Uterus (tissue), 2 donors: Measurements from ENCODE around the gene HMG20B.

ENCODE experiments used
- POLR2A ChIP-seq, 2 donors: fragments of 450-650 bp; IDR thresholded peaks; one replicate each; pipeline ENCODE4 v1.6.1; 2016; ENCODE audit warnings: antibody characterized with exemption in 2 of 2, mild to moderate bottlenecking in 1 of 2, moderate library complexity in 1 of 2
- TF ChIP-seq, protein P1 (sequence below), 4 experiments: fragments of 200-600 bp in 2 of 4; fragments of 450-650 bp in 2 of 4; sonication (generic) in 2 of 4; IDR thresholded peaks; one replicate each; pipeline ENCODE4 v1.5.1; 2016 to 2019; ENCODE audit warnings: antibody characterized with exemption in 4 of 4, mild to moderate bottlenecking in 2 of 4, moderate library complexity in 1 of 4

DNA sequence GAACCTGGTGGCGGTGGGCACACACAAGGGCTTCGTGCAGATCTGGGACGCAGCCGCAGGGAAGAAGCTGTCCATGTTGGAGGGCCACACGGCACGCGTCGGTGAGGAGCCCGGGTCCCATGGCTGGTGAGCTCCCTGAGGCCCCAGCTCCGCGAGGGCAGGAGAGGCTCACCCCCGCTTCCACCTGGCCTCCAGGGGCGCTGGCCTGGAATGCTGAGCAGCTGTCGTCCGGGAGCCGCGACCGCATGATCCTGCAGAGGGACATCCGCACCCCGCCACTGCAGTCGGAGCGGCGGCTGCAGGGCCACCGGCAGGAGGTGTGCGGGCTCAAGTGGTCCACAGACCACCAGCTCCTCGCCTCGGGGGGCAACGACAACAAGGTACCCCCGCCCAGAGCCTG is 41.0 kb upstream of the HMG20B start:
- TF ChIP-seq, protein P1, sequence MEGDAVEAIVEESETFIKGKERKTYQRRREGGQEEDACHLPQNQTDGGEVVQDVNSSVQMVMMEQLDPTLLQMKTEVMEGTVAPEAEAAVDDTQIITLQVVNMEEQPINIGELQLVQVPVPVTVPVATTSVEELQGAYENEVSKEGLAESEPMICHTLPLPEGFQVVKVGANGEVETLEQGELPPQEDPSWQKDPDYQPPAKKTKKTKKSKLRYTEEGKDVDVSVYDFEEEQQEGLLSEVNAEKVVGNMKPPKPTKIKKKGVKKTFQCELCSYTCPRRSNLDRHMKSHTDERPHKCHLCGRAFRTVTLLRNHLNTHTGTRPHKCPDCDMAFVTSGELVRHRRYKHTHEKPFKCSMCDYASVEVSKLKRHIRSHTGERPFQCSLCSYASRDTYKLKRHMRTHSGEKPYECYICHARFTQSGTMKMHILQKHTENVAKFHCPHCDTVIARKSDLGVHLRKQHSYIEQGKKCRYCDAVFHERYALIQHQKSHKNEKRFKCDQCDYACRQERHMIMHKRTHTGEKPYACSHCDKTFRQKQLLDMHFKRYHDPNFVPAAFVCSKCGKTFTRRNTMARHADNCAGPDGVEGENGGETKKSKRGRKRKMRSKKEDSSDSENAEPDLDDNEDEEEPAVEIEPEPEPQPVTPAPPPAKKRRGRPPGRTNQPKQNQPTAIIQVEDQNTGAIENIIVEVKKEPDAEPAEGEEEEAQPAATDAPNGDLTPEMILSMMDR (IDR thresholded peaks at IDR 0.05), result no peak
- TF ChIP-seq POLR2A (IDR thresholded peaks at IDR 0.05), result no peak
